22Rv1 (cell line): ENCODE measurements around the gene NOP16.

Experiments used
- H3K27ac ChIP-seq: fragments of 450-650 bp; 2 replicates; pipeline ENCODE4 v1.5.1; 2017
- ZFX ChIP-seq: fragments of 450-650 bp; IDR thresholded peaks from 2 replicates; pipeline ENCODE4 v1.6.1; 2017; ENCODE audit warnings: antibody characterized with exemption, borderline replicate concordance
- TF ChIP-seq, protein P1 (sequence below): fragments of 450-650 bp; IDR thresholded peaks from 2 replicates; pipeline ENCODE4 v1.5.1; 2017; ENCODE audit warnings: mild to moderate bottlenecking

Gene NOP16

GRCh38 chr5:176400382-176401156 is 12.2 kb upstream of the NOP16 start:
- H3K27ac ChIP-seq, result no peak overlapping the region

GRCh38 chr5:176397736-176398420 is 9.5 kb upstream of the NOP16 start:
- no peak overlapping the region for H3K27ac ChIP-seq

More at GRCh38 chr5:176400382-176401156, 12.2 kb upstream of the NOP16 start:
- TF ChIP-seq, protein P1, sequence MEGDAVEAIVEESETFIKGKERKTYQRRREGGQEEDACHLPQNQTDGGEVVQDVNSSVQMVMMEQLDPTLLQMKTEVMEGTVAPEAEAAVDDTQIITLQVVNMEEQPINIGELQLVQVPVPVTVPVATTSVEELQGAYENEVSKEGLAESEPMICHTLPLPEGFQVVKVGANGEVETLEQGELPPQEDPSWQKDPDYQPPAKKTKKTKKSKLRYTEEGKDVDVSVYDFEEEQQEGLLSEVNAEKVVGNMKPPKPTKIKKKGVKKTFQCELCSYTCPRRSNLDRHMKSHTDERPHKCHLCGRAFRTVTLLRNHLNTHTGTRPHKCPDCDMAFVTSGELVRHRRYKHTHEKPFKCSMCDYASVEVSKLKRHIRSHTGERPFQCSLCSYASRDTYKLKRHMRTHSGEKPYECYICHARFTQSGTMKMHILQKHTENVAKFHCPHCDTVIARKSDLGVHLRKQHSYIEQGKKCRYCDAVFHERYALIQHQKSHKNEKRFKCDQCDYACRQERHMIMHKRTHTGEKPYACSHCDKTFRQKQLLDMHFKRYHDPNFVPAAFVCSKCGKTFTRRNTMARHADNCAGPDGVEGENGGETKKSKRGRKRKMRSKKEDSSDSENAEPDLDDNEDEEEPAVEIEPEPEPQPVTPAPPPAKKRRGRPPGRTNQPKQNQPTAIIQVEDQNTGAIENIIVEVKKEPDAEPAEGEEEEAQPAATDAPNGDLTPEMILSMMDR, result no peak
- TF ChIP-seq ZFX, result no peak

GRCh38 chr5:176396330-176396729 is 7.9 kb upstream of the NOP16 start:
- TF ChIP-seq, protein P1, result no peak
- no peak for TF ChIP-seq ZFX
- no peak overlapping the region for H3K27ac ChIP-seq

More at GRCh38 chr5:176397736-176398420, 9.5 kb upstream of the NOP16 start:
- no peak for TF ChIP-seq ZFX
- TF ChIP-seq, protein P1, result no peak

- no peak for TF ChIP-seq ZFX
- TF ChIP-seq, protein P1, result no peak
- no peak overlapping the region for H3K27ac ChIP-seq
Measured at GRCh38 chr5:176394881-176395675, 6.7 kb upstream of the NOP16 start.

GRCh38 chr5:176394096-176394495 is 5.7 kb upstream of the NOP16 start:
- TF ChIP-seq, protein P1, result no peak
- TF ChIP-seq ZFX, result no peak
- H3K27ac ChIP-seq, result no peak overlapping the region

- no peak for TF ChIP-seq ZFX
- TF ChIP-seq, protein P1, result no peak
- H3K27ac ChIP-seq, result no peak overlapping the region
Measured at GRCh38 chr5:176392526-176392925, 4.1 kb upstream of the NOP16 start.
